ENCODE measurements around the gene GPC5.
A peak's percentile ranks its signal among the peaks of the same experiment; 100 is the strongest.
"Not testable (repeated sequence)": the region's sequence is repeated elsewhere in the genome, so short reads cannot be mapped to it uniquely, and the experiment has no call there.

The GPC5 gene

GRCh38 chr13:92842145-92842544 lies 1443.7 kb downstream of the GPC5 start:
- no peak for DNase-seq (ENCODE audit: low spot score)

GRCh38 chr13:92843549-92843948 lies 1445.1 kb downstream of the GPC5 start:
- DNase-seq (ENCODE audit: low spot score) = no peak

GRCh38 chr13:92849381-92849780 lies 1451.0 kb downstream of the GPC5 start:
- DNase-seq (ENCODE audit: low spot score) = no peak

GRCh38 chr13:92864584-92865284 lies 1466.3 kb downstream of the GPC5 start:
- no peak for DNase-seq (ENCODE audit: low spot score)

GRCh38 chr13:92873029-92873428 lies 1474.6 kb downstream of the GPC5 start:
- DNase-seq (ENCODE audit: low spot score) = no peak

GRCh38 chr13:92886535-92887077 lies 1488.2 kb downstream of the GPC5 start:
- no peak for DNase-seq (ENCODE audit: low spot score)

GRCh38 chr13:92894447-92894846 lies 1496.0 kb downstream of the GPC5 start:
- no peak for DNase-seq (ENCODE audit: low spot score)

GRCh38 chr13:92896842-92897241 lies 1498.4 kb downstream of the GPC5 start:
- DNase-seq (ENCODE audit: low spot score) = peak; percentile 1

- not testable (repeated sequence) for DNase-seq (ENCODE audit: low spot score)
These were observed 1500.5 kb downstream of the GPC5 start for GRCh38 chr13:92898946-92899345.

GRCh38 chr13:92900446-92900845 lies 1502.0 kb downstream of the GPC5 start:
- DNase-seq (ENCODE audit: low spot score) = no peak

GRCh38 chr13:92901739-92902138 lies 1503.3 kb downstream of the GPC5 start:
- no peak for DNase-seq (ENCODE audit: low spot score)

- no peak for DNase-seq (ENCODE audit: low spot score)
These were observed 1514.2 kb downstream of the GPC5 start for GRCh38 chr13:92912629-92913028.

- DNase-seq (ENCODE audit: low spot score) = no peak
These were observed 1515.4 kb downstream of the GPC5 start for GRCh38 chr13:92913840-92914239.
